Neural cell (in vitro differentiated cells): ENCODE measurements around the gene PLEKHA1. TPM values are rescaled to one million over a fixed set of nuclear protein-coding genes. Genes with fewer than 3 reads are reported as not detected.

Experiments used
- H2AFZ ChIP-seq: fragments of 200-600, 300-800 bp; sonication (generic), shearing (Covaris generic); 2 replicates; pipeline ENCODE4 v1.6.0; 2014; ENCODE audit warnings: low read depth, mild to moderate bottlenecking, antibody characterized with exemption, low read length, moderate library complexity
- H3F3A ChIP-seq: fragments of 200-600 bp; shearing (Covaris generic); 2 replicates; pipeline ENCODE4 v1.6.1; 2016; ENCODE audit warnings: mild to moderate bottlenecking, moderate library complexity, mixed read lengths, antibody characterized with exemption, low read length; ENCODE audit not compliant: insufficient read depth, poor library complexity, severe bottlenecking
- H3K27ac ChIP-seq: fragments of 200-600, 300-800 bp; sonication (generic), shearing (Covaris generic); 2 replicates; pipeline ENCODE4 v1.5.1; 2014; ENCODE audit warnings: mild to moderate bottlenecking, low read length, moderate library complexity
- H3K27me3 ChIP-seq: fragments of 300-800, 200-600 bp; sonication (generic), shearing (Covaris generic); 2 replicates; pipeline ENCODE4 v1.6.0; 2014; ENCODE audit warnings: mild to moderate bottlenecking, low read depth, low read length, moderate library complexity; ENCODE audit not compliant: insufficient read depth
- H3K36me3 ChIP-seq: fragments of 300-800, 200-600 bp; sonication (generic), shearing (Covaris generic); 2 replicates; pipeline ENCODE4 v1.5.1; 2014; ENCODE audit warnings: mild to moderate bottlenecking, antibody characterized with exemption, low read length, moderate library complexity; ENCODE audit not compliant: insufficient read depth
- H3K4me2 ChIP-seq: fragments of 300-800, 200-600 bp; sonication (generic), shearing (Covaris generic); 2 replicates; pipeline ENCODE4 v1.6.0; 2014; ENCODE audit warnings: mild to moderate bottlenecking, low read length
- H3K4me3 ChIP-seq: fragments of 300-800, 200-600 bp; sonication (generic), shearing (Covaris generic); 2 replicates; pipeline ENCODE4 v1.5.1; 2014; ENCODE audit warnings: mild to moderate bottlenecking, low read length, moderate library complexity
- H3K79me2 ChIP-seq: fragments of 200-600 bp; shearing (Covaris generic); replicated peaks from 2 replicates; pipeline ENCODE4 v1.6.0; 2014; ENCODE audit warnings: mild to moderate bottlenecking, low read length, moderate library complexity; ENCODE audit not compliant: insufficient read depth
- H3K9ac ChIP-seq: fragments of 300-800, 200-600 bp; sonication (generic), shearing (Covaris generic); 2 replicates; pipeline ENCODE4 v1.6.1; 2016; ENCODE audit warnings: mild to moderate bottlenecking, low read length, mixed read lengths
- H3K9me2 ChIP-seq: fragments of 200-600 bp; shearing (Covaris generic); 2 replicates; pipeline ENCODE4 v1.6.1; 2016; ENCODE audit warnings: mild to moderate bottlenecking, low read length, mixed read lengths; ENCODE audit not compliant: insufficient read depth
- H3K9me3 ChIP-seq: fragments of 200-600, 300-800 bp; sonication (generic), shearing (Covaris generic); 2 replicates; pipeline ENCODE4 v1.6.1; 2016; ENCODE audit warnings: mild to moderate bottlenecking, mixed run types, low read length, moderate library complexity, mixed read lengths
- H4K20me1 ChIP-seq: fragments of 200-600 bp; shearing (Covaris generic); 2 replicates; pipeline ENCODE4 v1.6.1; 2016; ENCODE audit warnings: mild to moderate bottlenecking, mixed run types; ENCODE audit not compliant: insufficient read depth
- EP300 ChIP-seq: fragments of 450-650 bp; conservative IDR thresholded peaks from 2 replicates; pipeline ENCODE4 v1.6.1; 2014; ENCODE audit warnings: antibody characterized with exemption, mild to moderate bottlenecking, moderate library complexity; ENCODE audit not compliant: poor library complexity, severe bottlenecking
- EZH2 ChIP-seq: fragments of 200-600, 300-800 bp; shearing (Covaris generic), sonication (generic); IDR thresholded peaks from 2 replicates; pipeline ENCODE4 v1.6.1; 2014; ENCODE audit warnings: antibody characterized with exemption, low read length, borderline replicate concordance, mild to moderate bottlenecking; ENCODE audit not compliant: insufficient read depth, poor library complexity, severe bottlenecking
- MXI1 ChIP-seq: fragments of 450-650 bp; conservative IDR thresholded peaks from 2 replicates; pipeline ENCODE4 v1.6.1; 2014; ENCODE audit warnings: antibody characterized with exemption, mild to moderate bottlenecking; ENCODE audit not compliant: poor library complexity, severe bottlenecking
- POLR2AphosphoS5 ChIP-seq: IDR thresholded peaks from 2 replicates; pipeline ENCODE4 v1.6.1; 2012
- RAD21 ChIP-seq: fragments of 450-650 bp; conservative IDR thresholded peaks from 2 replicates; pipeline ENCODE4 v1.6.1; 2014; ENCODE audit warnings: antibody characterized with exemption, mild to moderate bottlenecking, moderate library complexity
- SMC3 ChIP-seq: fragments of 450-650 bp; conservative IDR thresholded peaks from 2 replicates; pipeline ENCODE4 v1.6.1; 2014; ENCODE audit warnings: antibody characterized with exemption, mild to moderate bottlenecking, moderate library complexity; ENCODE audit not compliant: poor library complexity
- TAF1 ChIP-seq: IDR thresholded peaks from 2 replicates; pipeline ENCODE4 v1.6.1; 2012; ENCODE audit warnings: low read depth
- polyA plus RNA-seq: library from polyadenylated mRNA; depleted of rRNA; stranded (reverse); fragments of >200 nt; gene quantifications from 2 replicates; pipeline ENCODE4 v1.2.3, GENCODE V29; 2014
- TF ChIP-seq, protein P1 (sequence below): IDR thresholded peaks from 2 replicates; pipeline ENCODE4 v1.6.1; 2012; ENCODE audit warnings: borderline replicate concordance
- TF ChIP-seq, protein P2 (sequence below): fragments of 450-650 bp; IDR thresholded peaks from 2 replicates; pipeline ENCODE4 v1.5.1; 2014; ENCODE audit warnings: antibody characterized with exemption, mild to moderate bottlenecking, moderate library complexity; ENCODE audit not compliant: poor library complexity, severe bottlenecking

The PLEKHA1 gene
- polyA plus RNA-seq, 1 donor from 2014 or later: 91.9 TPM

- Histone ChIP-seq H3K9me3 (no peaks in the 10 kb centered on the region), H3K27ac (no peak overlapping the region), H3F3A (no peaks in the 10 kb centered on the region), H3K9ac (no peak overlapping the region), H3K79me2 (no peaks in the 10 kb centered on the region), H2AFZ (no peak overlapping the region), H3K4me3 (no peak overlapping the region), H4K20me1 (no peaks in the 10 kb centered on the region), H3K36me3 (no peaks in the 10 kb centered on the region), H3K4me2 (no peak overlapping the region), H3K27me3 (no peaks in the 10 kb centered on the region), H3K9me2 (no peaks in the 10 kb centered on the region)
- no peak for TF ChIP-seq MXI1
- no peak for TF ChIP-seq RAD21
- no peak for TF ChIP-seq EZH2
- TF ChIP-seq POLR2AphosphoS5: no peak
- TF ChIP-seq TAF1: no peak
- TF ChIP-seq, protein P1, sequence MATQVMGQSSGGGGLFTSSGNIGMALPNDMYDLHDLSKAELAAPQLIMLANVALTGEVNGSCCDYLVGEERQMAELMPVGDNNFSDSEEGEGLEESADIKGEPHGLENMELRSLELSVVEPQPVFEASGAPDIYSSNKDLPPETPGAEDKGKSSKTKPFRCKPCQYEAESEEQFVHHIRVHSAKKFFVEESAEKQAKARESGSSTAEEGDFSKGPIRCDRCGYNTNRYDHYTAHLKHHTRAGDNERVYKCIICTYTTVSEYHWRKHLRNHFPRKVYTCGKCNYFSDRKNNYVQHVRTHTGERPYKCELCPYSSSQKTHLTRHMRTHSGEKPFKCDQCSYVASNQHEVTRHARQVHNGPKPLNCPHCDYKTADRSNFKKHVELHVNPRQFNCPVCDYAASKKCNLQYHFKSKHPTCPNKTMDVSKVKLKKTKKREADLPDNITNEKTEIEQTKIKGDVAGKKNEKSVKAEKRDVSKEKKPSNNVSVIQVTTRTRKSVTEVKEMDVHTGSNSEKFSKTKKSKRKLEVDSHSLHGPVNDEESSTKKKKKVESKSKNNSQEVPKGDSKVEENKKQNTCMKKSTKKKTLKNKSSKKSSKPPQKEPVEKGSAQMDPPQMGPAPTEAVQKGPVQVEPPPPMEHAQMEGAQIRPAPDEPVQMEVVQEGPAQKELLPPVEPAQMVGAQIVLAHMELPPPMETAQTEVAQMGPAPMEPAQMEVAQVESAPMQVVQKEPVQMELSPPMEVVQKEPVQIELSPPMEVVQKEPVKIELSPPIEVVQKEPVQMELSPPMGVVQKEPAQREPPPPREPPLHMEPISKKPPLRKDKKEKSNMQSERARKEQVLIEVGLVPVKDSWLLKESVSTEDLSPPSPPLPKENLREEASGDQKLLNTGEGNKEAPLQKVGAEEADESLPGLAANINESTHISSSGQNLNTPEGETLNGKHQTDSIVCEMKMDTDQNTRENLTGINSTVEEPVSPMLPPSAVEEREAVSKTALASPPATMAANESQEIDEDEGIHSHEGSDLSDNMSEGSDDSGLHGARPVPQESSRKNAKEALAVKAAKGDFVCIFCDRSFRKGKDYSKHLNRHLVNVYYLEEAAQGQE: no peak
- TF ChIP-seq SMC3: no peak
- TF ChIP-seq, protein P2, sequence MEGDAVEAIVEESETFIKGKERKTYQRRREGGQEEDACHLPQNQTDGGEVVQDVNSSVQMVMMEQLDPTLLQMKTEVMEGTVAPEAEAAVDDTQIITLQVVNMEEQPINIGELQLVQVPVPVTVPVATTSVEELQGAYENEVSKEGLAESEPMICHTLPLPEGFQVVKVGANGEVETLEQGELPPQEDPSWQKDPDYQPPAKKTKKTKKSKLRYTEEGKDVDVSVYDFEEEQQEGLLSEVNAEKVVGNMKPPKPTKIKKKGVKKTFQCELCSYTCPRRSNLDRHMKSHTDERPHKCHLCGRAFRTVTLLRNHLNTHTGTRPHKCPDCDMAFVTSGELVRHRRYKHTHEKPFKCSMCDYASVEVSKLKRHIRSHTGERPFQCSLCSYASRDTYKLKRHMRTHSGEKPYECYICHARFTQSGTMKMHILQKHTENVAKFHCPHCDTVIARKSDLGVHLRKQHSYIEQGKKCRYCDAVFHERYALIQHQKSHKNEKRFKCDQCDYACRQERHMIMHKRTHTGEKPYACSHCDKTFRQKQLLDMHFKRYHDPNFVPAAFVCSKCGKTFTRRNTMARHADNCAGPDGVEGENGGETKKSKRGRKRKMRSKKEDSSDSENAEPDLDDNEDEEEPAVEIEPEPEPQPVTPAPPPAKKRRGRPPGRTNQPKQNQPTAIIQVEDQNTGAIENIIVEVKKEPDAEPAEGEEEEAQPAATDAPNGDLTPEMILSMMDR: no peak
- no peak for TF ChIP-seq EP300
Measured at GRCh38 chr10:122363722-122364463, 10.6 kb upstream of the PLEKHA1 start.

DNA sequence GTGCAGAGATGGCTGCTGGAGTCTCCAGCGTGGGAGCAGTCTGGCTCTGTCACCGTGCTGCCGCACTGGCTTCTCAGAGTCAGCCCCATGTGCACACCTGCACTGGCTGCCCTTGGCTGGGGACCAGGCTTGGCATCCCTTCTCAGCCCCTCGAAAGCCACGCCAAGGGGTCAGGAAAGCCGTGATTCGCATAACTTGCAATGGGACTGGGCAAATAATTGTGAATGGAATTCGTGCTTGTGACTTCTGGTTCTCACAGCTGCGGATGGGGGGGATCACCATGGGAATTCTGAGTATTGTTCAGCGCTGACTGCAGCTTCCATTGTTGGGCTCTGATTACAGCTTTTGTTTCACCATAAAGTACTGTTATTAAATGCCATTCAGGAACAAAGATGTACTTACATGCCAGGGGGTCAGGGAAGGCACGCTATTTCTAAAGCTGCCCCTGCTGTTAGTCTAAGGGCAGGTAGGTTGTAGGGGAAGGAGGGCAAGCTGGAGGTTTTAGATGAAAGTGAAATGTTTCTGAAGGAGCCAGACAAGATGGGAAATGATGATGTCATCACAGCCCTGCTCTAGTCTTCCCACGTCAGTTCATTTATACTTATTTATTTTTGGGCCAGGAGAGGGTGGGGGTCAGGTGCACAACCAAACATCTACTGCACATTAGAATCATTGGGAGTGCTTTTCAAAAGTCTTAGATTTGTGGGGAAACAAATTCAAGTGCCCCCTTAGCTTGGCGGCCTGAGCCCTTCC is 5.8 kb upstream of the PLEKHA1 start:
- Histone ChIP-seq H3K9me2 (no peaks in the 10 kb centered on the region), H3K79me2 (no peaks in the 10 kb centered on the region), H2AFZ (no peak overlapping the region), H4K20me1 (no peaks in the 10 kb centered on the region), H3K4me2 (no peak overlapping the region), H3K27ac (no peak overlapping the region), H3K4me3 (no peak overlapping the region), H3K9ac (no peak overlapping the region), H3K27me3 (no peaks in the 10 kb centered on the region), H3K9me3 (no peaks in the 10 kb centered on the region), H3F3A (no peaks in the 10 kb centered on the region), H3K36me3 (no peaks in the 10 kb centered on the region)
- TF ChIP-seq EP300: no peak
- TF ChIP-seq, protein P2: no peak
